ENCODE measurements around the gene ADH6. TPM values are rescaled to one million over a fixed set of nuclear protein-coding genes. Genes with fewer than 3 reads are reported as not detected.

Gene ADH6
- total RNA-seq, 1 donor from 2014 or later = not detected

Other genes starting within 250 kb of the ADH6 start
- 57.5 TPM for gene METAP1, start 223.5 kb downstream of the ADH6 start, total RNA-seq
- gene ADH5, start 130.5 kb downstream of the ADH6 start, total RNA-seq = 197 TPM
- gene ADH4, start 74.9 kb downstream of the ADH6 start, total RNA-seq = not detected
- gene ADH1A, start 71.7 kb upstream of the ADH6 start, total RNA-seq = 0.83 TPM
- gene ADH1B, start 102.2 kb upstream of the ADH6 start, total RNA-seq = 157 TPM
- gene ADH1C, start 133.5 kb upstream of the ADH6 start, total RNA-seq = 6.9 TPM
- not detected for gene ADH7, start 216.1 kb upstream of the ADH6 start, total RNA-seq